Prostate gland (tissue), 2 donors: Measurements from ENCODE around the gene THBS2. TPM values are rescaled to one million over a fixed set of nuclear protein-coding genes. Genes with fewer than 3 reads are reported as not detected.

Experiments used
- DNase-seq: peaks from one replicate; pipeline ENCODE4 v3.0.0-alpha.2; 2019; ENCODE audit warnings: low spot score
- H3K27ac ChIP-seq, 2 donors: fragments of 200-600 bp; sonication (generic); 2 replicates each; pipeline ENCODE4 v1.5.1; 2017 to 2019
- H3K27me3 ChIP-seq: fragments of 200-600 bp; sonication (generic); replicated peaks from 2 replicates; pipeline ENCODE4 v1.5.1; 2019; ENCODE audit not compliant: insufficient read depth
- H3K36me3 ChIP-seq, 2 donors: fragments of 200-600 bp; sonication (generic); 1 replicate in 1 of 2; 2 replicates in 1 of 2; pipeline versions ENCODE4 v1.5.1 to v1.8.1; 2017 to 2019
- H3K4me1 ChIP-seq: fragments of 200-600 bp; sonication (generic); replicated peaks from 2 replicates; pipeline ENCODE4 v1.5.1; 2019
- H3K4me3 ChIP-seq, 2 donors: fragments of 200-600 bp; sonication (generic); 2 replicates each; pipeline ENCODE4 v1.5.1; 2017 to 2019
- H3K9me3 ChIP-seq: fragments of 200-600 bp; sonication (generic); 2 replicates; pipeline ENCODE4 v1.5.1; 2017
- POLR2A ChIP-seq: fragments of 450-650 bp; IDR thresholded peaks from one replicate; pipeline ENCODE4 v1.6.1; 2016; ENCODE audit warnings: antibody characterized with exemption, mild to moderate bottlenecking
- POLR2AphosphoS5 ChIP-seq: sonication (generic); formaldehyde crosslinking; IDR thresholded peaks from one replicate; pipeline ENCODE4 v1.6.1; 2017; ENCODE audit warnings: antibody characterized with exemption
- WGBS: methylation state at CpG from one replicate; pipeline ENCODE4 v1.1.5; 2018; 5-methylcytosine and 5-hydroxymethylcytosine counted together
- intact Hi-C: fragments of 100-400 bp; cut with DNase I; formaldehyde crosslinking; loops from one replicate; pipeline ENCODE4 v1.14.2; 2022
- total RNA-seq, 2 donors: library from RNA; depleted of rRNA; stranded (reverse); fragments of >200 nt; gene quantifications; one replicate each; pipeline ENCODE4 v1.1.0, GENCODE V29; 2016
- TF ChIP-seq, protein P1 (sequence below), 4 experiments: fragments of 200-600 bp in 2 of 4; fragments of 450-650 bp in 2 of 4; sonication (generic) in 2 of 4; IDR thresholded peaks; 1 replicate in 3 of 4; 2 replicates in 1 of 4; pipeline ENCODE4 v1.5.1; 2016 to 2019; ENCODE audit warnings: antibody characterized with exemption in 4 of 4, mild to moderate bottlenecking in 2 of 4, moderate library complexity in 2 of 4

THBS2 gene
- total RNA-seq, 2 donors from 2014 or later = 3.3 to 10.9 TPM

DNA sequence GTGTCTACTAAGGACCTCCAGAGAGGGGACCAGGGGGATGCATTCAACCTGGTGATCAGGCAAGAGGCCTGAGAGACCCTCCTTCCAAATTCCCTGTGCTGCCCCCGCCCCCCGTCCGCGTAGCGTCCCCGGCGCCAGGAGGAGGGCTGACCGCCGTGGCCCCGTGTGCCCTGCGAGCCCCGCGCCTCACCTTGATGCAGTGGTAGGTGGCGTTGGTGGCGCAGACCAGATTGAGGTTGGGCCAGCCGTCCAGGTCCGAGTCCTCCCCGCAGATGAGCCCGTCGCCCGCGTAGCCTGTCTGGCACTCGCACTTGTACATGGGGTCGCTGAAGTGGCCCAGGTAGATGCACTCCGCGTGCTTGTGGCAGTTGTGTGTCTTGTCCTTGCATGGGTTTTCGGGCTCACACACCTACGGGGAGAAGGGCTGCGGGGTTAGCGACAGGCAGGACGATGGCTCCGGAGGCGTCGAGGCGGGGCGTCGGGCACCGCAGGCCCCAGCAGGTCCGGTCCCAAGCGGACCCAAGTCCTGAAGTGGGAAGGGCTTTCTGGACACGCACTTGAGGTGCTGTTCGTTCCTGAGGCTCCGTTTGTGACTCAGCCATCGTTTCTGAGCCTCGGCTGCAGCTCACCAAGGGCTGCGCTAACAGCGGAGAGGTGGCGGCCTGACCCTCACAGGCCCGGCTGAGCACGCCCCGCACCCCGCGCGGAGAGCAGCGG lies 21.7 kb downstream of the THBS2 start:
- Histone ChIP-seq H3K27ac (no peak overlapping the region), H3K9me3 (no peaks in the 10 kb centered on the region), H3K36me3 (no peaks in the 10 kb centered on the region), H3K27me3 (no peaks in the 10 kb centered on the region), H3K4me1 (no peaks in the 10 kb centered on the region), H3K4me3 (no peak overlapping the region)
- DNase-seq = no peak
- TF ChIP-seq, protein P1, sequence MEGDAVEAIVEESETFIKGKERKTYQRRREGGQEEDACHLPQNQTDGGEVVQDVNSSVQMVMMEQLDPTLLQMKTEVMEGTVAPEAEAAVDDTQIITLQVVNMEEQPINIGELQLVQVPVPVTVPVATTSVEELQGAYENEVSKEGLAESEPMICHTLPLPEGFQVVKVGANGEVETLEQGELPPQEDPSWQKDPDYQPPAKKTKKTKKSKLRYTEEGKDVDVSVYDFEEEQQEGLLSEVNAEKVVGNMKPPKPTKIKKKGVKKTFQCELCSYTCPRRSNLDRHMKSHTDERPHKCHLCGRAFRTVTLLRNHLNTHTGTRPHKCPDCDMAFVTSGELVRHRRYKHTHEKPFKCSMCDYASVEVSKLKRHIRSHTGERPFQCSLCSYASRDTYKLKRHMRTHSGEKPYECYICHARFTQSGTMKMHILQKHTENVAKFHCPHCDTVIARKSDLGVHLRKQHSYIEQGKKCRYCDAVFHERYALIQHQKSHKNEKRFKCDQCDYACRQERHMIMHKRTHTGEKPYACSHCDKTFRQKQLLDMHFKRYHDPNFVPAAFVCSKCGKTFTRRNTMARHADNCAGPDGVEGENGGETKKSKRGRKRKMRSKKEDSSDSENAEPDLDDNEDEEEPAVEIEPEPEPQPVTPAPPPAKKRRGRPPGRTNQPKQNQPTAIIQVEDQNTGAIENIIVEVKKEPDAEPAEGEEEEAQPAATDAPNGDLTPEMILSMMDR (IDR thresholded peaks at IDR 0.05) = no peak
- TF ChIP-seq POLR2A (no peak), POLR2AphosphoS5 (no peak)
- WGBS = 96% methylated on average over 55 of the region's 55 CpGs
- intact Hi-C loops = no loop called here

DNA sequence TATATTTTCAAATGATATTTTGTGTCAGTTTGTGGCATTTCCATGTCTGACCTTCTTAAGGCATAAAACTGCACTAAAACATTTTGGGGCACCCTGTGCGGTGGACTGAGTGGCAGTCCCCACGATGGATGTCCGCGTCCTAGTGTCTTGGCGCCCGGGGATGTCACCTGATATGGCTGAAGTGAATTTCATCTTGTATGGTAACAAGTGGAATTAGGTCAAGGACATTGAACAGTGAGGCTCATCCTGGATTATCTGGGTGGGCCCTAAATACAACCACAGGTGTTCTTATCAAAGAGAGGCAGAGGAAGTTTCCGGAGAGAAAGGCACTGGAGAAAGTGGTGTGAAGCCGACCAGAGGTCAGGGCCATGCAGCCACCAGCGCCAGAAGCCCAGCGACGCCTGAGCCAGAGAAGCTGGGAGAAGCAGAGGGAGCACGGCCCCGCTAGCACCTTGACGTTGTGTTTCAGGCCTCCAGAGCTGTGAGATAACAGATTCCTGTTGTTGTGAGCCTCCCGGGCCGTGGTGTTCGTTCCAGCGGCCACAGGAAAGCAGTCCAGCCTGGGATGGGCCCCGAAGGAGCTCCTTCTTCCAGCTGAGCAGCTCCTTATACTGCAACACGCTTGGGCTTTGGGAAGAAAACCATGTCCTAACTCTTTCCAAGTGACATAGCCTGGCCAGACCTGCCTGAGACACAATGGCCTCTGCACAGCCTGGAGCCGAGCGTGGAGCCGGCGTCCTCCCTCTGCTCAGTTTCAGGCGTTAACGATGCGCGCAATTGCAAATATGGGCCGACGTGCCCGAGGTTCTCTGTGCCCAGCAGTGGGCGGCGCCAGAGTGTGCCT lies 22.5 kb downstream of the THBS2 start:
- DNase-seq = no peak
- H3K36me3 ChIP-seq = no peaks in the 10 kb centered on the region
- H3K4me3 ChIP-seq = no peak overlapping the region
- H3K4me1 ChIP-seq = no peaks in the 10 kb centered on the region
- 91% methylated on average over 32 of the region's 33 CpGs for WGBS
- H3K27me3 ChIP-seq = no peaks in the 10 kb centered on the region
- TF ChIP-seq, protein P1 (IDR thresholded peaks at IDR 0.05) = no peak
- TF ChIP-seq POLR2A (no peak), POLR2AphosphoS5 (no peak)
- no peak overlapping the region for H3K27ac ChIP-seq
- intact Hi-C loops = no loop called here
- H3K9me3 ChIP-seq = no peaks in the 10 kb centered on the region

DNA sequence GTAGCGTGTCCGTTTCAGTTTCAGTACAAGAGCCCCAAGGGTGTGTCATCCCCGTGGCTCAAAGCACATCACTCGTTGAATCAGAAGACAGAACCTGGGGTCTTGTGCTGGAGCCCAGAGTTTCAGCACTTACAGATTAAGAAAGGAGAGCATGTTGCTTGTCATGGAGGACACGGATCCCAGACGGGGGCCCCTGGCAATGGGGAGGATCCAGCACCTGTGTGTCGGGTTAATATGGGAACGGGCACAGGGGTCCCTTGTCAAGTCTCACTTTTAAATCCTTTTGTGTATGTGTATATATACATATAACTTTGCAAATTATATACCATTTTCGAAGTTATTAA lies 23.4 kb downstream of the THBS2 start:
- H3K4me3 ChIP-seq = no peak overlapping the region
- H3K9me3 ChIP-seq = no peaks in the 10 kb centered on the region
- TF ChIP-seq POLR2A (no peak), POLR2AphosphoS5 (no peak)
- TF ChIP-seq, protein P1 (IDR thresholded peaks at IDR 0.05) = no peak
- no peaks in the 10 kb centered on the region for H3K36me3 ChIP-seq
- intact Hi-C loops = no loop called here
- no peak overlapping the region for H3K27ac ChIP-seq
- no peak for DNase-seq
- no peaks in the 10 kb centered on the region for H3K27me3 ChIP-seq
- 53% methylated on average over 9 of the region's 9 CpGs for WGBS
- no peaks in the 10 kb centered on the region for H3K4me1 ChIP-seq

DNA sequence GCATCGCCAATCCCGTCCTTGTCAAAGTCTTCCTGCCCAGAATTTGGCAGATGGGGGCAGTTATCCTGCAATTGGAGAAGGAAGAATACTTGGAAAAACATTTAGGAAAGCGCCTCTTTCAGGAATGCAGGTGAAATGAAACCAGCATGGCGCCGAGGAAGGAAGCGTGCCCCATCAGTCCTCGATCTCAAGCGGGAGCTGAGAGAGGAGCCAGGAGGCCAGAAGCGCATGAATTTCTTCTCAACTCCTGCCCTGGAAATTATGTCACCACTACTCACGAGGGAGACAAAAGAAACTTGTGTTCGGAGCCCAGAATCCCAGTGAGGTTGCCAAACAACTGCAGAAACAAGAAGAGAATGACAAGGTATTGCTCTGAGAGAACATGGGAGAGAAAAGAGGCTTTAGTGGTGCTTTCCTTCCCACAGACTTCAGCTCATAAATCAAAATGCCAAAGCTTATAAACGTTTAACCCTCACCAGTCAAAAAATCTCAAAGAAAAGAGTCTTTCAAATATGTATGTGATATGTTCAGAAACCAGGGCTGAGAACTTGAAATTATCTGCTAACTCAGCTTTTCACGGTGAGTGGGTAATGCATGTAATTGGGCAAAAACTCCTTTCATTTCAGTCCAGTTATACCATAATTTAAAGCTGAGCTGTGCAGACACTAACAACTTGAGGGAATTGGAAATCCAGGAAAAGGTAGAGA lies 23.9 kb downstream of the THBS2 start:
- H3K36me3 ChIP-seq = no peaks in the 10 kb centered on the region
- no peaks in the 10 kb centered on the region for H3K27me3 ChIP-seq
- WGBS = 22% methylated on average over 13 of the region's 13 CpGs
- no peak for DNase-seq
- no peak overlapping the region for H3K27ac ChIP-seq
- H3K4me1 ChIP-seq = no peaks in the 10 kb centered on the region
- H3K4me3 ChIP-seq = no peak overlapping the region
- TF ChIP-seq POLR2A (no peak), POLR2AphosphoS5 (no peak)
- TF ChIP-seq, protein P1 (IDR thresholded peaks at IDR 0.05) = no peak
- intact Hi-C loops = no loop called here
- H3K9me3 ChIP-seq = no peaks in the 10 kb centered on the region
